ENCODE data around the gene ARID1A. TPM values are rescaled to one million over a fixed set of nuclear protein-coding genes. Genes with fewer than 3 reads are reported as not detected.
"Not testable (repeated sequence)": the region's sequence is repeated elsewhere in the genome, so short reads cannot be mapped to it uniquely, and the experiment has no call there.

ARID1A gene
- 10 to 100 TPM; 36.8 to 76.2 (median 44.5) TPM for total RNA-seq

DNA sequence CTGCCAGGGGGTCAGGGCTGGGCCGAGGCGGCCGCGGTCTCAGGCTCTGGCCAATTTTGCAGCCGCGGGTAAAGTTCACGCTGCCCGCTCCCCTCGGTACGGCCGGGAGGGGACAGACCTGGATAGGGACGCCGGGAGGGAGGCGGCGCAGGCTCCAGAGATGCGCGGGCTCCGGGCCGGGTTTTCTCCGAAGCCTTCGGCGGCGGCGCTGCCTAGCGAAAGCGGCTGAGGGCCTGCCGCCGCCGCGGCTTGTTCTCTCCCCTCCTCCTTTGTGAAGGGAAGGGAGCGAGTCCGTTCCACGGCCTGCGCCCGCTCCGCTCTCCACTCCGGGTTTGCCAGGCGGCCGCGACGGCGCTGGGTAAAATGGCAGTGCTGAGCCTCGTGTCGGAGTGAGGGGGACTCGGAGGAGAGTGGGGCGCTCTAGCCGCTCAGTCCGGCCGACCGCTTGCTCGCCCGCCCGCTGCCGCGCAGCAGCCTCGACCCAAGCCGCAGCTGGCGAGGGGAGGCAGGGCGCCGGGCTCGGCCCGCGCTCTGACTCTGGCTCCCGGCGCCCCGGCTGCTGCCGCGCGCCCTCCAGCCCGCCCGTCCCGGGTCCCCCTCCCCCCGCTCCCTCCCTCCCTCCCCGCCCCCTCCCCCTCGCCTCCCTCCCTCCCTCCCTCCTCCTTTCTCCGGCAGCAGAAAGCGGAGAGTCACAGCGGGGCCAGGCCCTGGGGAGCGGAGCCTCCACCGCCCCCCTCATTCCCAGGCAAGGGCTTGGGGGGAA lies at the start of gene ARID1A:
Gene ARID1A, plus strand, starts transcription at position 660 of the 763 bp plus-strand sequence. CDS start 389 bp downstream, outside the sequence.
- Histone ChIP-seq H3K4me1 (peaks cover 47 to 65% (median 63%) of the 10 kb centered on the region in 4 donors), H3K27ac (replicated peaks in 1 of 4) (peak within 1 kb of the TSS; percentile 96 to 99 (median 98)), H3K36me3 (no peaks in the 10 kb centered on the region), H3K27me3 (peaks cover 0 to 4% (median 0%) of the 10 kb centered on the region in 4 donors), H3K4me3 (peak within 1 kb of the TSS; percentile 80 to 95 (median 89)), H3K9me3 (no peaks in the 10 kb centered on the region)
- peak; percentile 99 for DNase-seq (ENCODE audit: extremely low spot score)
- 1% methylated on average over 25 of the region's 80 CpGs for WGBS
- intact Hi-C loops (cut with DNase I) = no loop called here
- TF ChIP-seq POLR2AphosphoS5 (IDR thresholded peaks at IDR 0.05) (peak; percentile 89 to 93), POLR2A (IDR thresholded peaks at IDR 0.05; ENCODE audit: low read depth) (peak; percentile 92), EP300 (IDR thresholded peaks at IDR 0.05) (no peak)
- TF ChIP-seq, protein P1, sequence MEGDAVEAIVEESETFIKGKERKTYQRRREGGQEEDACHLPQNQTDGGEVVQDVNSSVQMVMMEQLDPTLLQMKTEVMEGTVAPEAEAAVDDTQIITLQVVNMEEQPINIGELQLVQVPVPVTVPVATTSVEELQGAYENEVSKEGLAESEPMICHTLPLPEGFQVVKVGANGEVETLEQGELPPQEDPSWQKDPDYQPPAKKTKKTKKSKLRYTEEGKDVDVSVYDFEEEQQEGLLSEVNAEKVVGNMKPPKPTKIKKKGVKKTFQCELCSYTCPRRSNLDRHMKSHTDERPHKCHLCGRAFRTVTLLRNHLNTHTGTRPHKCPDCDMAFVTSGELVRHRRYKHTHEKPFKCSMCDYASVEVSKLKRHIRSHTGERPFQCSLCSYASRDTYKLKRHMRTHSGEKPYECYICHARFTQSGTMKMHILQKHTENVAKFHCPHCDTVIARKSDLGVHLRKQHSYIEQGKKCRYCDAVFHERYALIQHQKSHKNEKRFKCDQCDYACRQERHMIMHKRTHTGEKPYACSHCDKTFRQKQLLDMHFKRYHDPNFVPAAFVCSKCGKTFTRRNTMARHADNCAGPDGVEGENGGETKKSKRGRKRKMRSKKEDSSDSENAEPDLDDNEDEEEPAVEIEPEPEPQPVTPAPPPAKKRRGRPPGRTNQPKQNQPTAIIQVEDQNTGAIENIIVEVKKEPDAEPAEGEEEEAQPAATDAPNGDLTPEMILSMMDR (IDR thresholded peaks at IDR 0.05) = peak in 2 of 3 experiments; percentile 20 to 37

DNA sequence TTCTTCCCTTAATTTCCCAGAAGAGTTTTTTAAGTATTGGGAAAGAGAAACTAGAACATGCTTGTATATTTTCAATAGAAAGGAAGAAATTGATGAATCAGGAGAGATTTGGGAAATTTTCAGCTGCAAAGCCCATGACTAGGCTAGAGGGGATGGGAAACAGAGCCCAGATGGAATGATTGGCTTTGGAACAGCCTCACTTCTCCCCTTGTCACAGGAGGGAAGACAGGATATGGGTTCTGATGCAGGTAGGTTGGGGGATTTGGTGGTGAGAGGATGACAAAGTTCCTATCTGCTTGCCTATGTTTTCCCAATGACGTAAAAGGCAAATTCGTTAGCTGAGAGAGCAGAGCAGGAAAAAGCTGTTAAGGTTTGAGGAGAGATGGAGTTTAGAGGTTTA lies 31.0 kb upstream of the ARID1A start:
- Histone ChIP-seq H3K27me3 (no peaks in the 10 kb centered on the region), H3K9me3 (no peaks in the 10 kb centered on the region), H3K27ac (replicated peaks in 1 of 4) (no peak overlapping the region), H3K36me3 (no peaks in the 10 kb centered on the region), H3K4me1 (no peaks in the 10 kb centered on the region), H3K4me3 (no peak overlapping the region)
- TF ChIP-seq POLR2A (IDR thresholded peaks at IDR 0.05; ENCODE audit: low read depth) = no peak
- no peak for TF ChIP-seq EP300 (IDR thresholded peaks at IDR 0.05)
- TF ChIP-seq, protein P1 (IDR thresholded peaks at IDR 0.05) = no peak
- no peak for TF ChIP-seq POLR2AphosphoS5 (IDR thresholded peaks at IDR 0.05)
- DNase-seq (ENCODE audit: extremely low spot score) = no peak
- intact Hi-C loops (cut with DNase I) = no loop called here
- 74% methylated on average over 2 of the region's 2 CpGs for WGBS

DNA sequence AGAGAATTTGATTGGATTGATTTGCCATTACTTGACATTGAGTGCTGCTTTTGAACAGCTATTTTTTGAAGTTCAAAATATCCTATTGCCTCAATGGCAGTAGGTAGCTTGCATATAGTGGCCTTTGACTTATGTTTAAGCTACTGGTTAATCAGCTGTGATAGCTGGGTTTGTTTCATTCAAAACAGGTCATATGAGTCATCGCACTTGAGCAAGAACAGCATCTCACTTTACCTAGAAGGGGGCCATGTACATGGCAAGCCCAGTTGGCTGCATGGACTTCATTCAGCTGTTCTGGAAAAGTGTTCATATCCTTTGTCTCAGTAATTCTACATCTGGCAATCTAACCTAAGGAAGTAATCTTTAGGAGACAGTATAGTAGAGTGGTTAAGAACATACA lies 29.0 kb upstream of the ARID1A start:
- intact Hi-C loops (cut with DNase I) = no loop called here
- no peaks in the 10 kb centered on the region for H3K4me1 ChIP-seq
- no peak overlapping the region for H3K27ac ChIP-seq (replicated peaks in 1 of 4)
- 100% methylated on average over 1 of the region's 1 CpG for WGBS
- no peaks in the 10 kb centered on the region for H3K27me3 ChIP-seq
- TF ChIP-seq POLR2A (IDR thresholded peaks at IDR 0.05; ENCODE audit: low read depth) = no peak
- TF ChIP-seq, protein P1 (IDR thresholded peaks at IDR 0.05) = no peak
- TF ChIP-seq EP300 (IDR thresholded peaks at IDR 0.05) = no peak
- TF ChIP-seq POLR2AphosphoS5 (IDR thresholded peaks at IDR 0.05) = no peak
- H3K9me3 ChIP-seq = peaks cover 0 to 3% (median 0%) of the 10 kb centered on the region in 4 donors
- DNase-seq (ENCODE audit: extremely low spot score) = no peak
- no peak overlapping the region for H3K4me3 ChIP-seq
- H3K36me3 ChIP-seq = no peaks in the 10 kb centered on the region

DNA sequence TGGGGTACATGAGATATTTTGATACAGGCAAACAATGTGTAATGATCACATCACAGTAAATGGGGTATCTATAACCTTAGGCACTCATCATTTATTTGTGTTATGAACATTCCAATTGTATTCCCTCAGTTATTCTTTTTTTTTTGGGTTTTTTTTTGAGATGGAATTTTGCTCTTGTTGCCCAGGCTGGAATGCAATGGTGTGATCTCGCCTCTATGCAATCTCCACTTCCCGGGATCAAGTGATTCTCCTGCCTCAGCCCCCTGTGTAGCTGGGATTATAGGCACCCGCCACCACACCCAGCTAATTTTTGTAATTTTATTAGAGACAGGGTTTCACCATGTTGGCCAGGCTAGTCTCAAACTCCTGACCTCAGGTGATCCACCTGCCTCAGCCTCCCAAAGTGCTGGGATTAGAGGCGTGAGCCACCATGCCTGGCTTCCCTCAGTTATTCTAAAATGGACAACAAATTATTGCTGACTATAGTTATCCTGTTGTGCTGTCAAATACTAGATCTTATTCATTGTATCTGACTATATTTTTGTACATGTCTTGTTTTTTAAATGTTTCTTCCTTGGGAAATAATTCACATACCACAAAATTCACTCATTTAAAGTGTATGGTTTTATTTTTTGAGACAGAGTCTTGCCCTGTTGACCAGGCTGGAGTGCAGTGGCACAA lies 27.6 kb upstream of the ARID1A start:
- intact Hi-C loops (cut with DNase I); H3K9me3 ChIP-seq; DNase-seq (ENCODE audit: extremely low spot score); H3K4me1 ChIP-seq; H3K36me3 ChIP-seq; H3K27me3 ChIP-seq; H3K4me3 ChIP-seq; H3K27ac ChIP-seq (replicated peaks in 1 of 4): not testable (repeated sequence)
- 75% methylated on average over 4 of the region's 4 CpGs for whole genome bisulfite sequencing

Data from esophagus muscularis mucosa (tissue), 4 donors.